Measurements from ENCODE around the gene EFTUD2. TPM values are rescaled to one million over a fixed set of nuclear protein-coding genes. Genes with fewer than 3 reads are reported as not detected.

The EFTUD2 gene
- total RNA-seq, 1 experiment from 2014 or later = 162 TPM

- CTCF ChIA-PET = interaction anchor here (1.3 to 8.0 kb wide), 2 partner anchors 15 to 86 kb away, joined by 4 to 103 read pairs; no protein-coding TSS in a partner anchor
- H3K4me3 Mint-ChIP-seq = no peak overlapping the region
- TF ChIP-seq ARID4B (CRISPR knock-in tag; IDR thresholded peaks at IDR 0.05; ENCODE audit: borderline replicate concordance) (no peak), ETV6 (CRISPR knock-in tag; IDR thresholded peaks at IDR 0.05) (no peak), PRDM15 (CRISPR knock-in tag; IDR thresholded peaks at IDR 0.05) (no peak), RELA (CRISPR knock-in tag; IDR thresholded peaks at IDR 0.05; ENCODE audit: borderline replicate concordance) (no peak), ESRRA (CRISPR knock-in tag; IDR thresholded peaks at IDR 0.05; ENCODE audit: borderline replicate concordance) (no peak), ELF4 (CRISPR knock-in tag; IDR thresholded peaks at IDR 0.05; ENCODE audit: low read depth) (no peak), ZNF281 (CRISPR knock-in tag; IDR thresholded peaks at IDR 0.05) (no peak), PRRX2 (CRISPR knock-in tag; IDR thresholded peaks at IDR 0.05) (no peak), IRF1 (CRISPR knock-in tag; IDR thresholded peaks at IDR 0.05) (no peak), ZNF219 (CRISPR knock-in tag; IDR thresholded peaks at IDR 0.05; ENCODE audit: borderline replicate concordance) (no peak)
- H3K27ac Mint-ChIP-seq = no peak overlapping the region
- H3K9me3 Mint-ChIP-seq = no peaks in the 10 kb centered on the region
- no peaks in the 10 kb centered on the region for H3K4me1 Mint-ChIP-seq
- DNase-seq (ENCODE audit: low spot score) (no peak), ATAC-seq (no peak)
- peaks cover 63% of the 10 kb centered on the region for H3K36me3 Mint-ChIP-seq
- H3K27me3 Mint-ChIP-seq (ENCODE audit: low read depth) = no peaks in the 10 kb centered on the region
- POLR2A ChIA-PET = no interaction called here
These were observed 36.0 kb downstream of the EFTUD2 start for GRCh38 chr17:44863061-44863918.

GRCh38 chr17:44862278-44862914 lies 36.8 kb downstream of the EFTUD2 start:
- ATAC-seq = no peak
- Mint-ChIP-seq H3K27me3 (ENCODE audit: low read depth) (no peaks in the 10 kb centered on the region), H3K27ac (no peak overlapping the region), H3K4me3 (no peak overlapping the region), H3K4me1 (no peaks in the 10 kb centered on the region), H3K36me3 (peaks cover 57% of the 10 kb centered on the region), H3K9me3 (no peaks in the 10 kb centered on the region)
- no peak for DNase-seq (ENCODE audit: low spot score)
- no peak for TF ChIP-seq ELF4 (CRISPR knock-in tag; IDR thresholded peaks at IDR 0.05; ENCODE audit: low read depth)
- no peak for TF ChIP-seq NFYB (CRISPR knock-in tag; conservative IDR thresholded peaks at IDR 0.05; ENCODE audit: low read depth)
- TF ChIP-seq TEAD1 (CRISPR knock-in tag; IDR thresholded peaks at IDR 0.05) = no peak
- no peak for TF ChIP-seq GRHL2 (CRISPR knock-in tag; IDR thresholded peaks at IDR 0.05; ENCODE audit: insufficient replicate concordance, severe bottlenecking)
- POLR2A ChIA-PET = no interaction called here
- CTCF ChIA-PET = interaction anchor here (8.0 kb wide), 1 partner anchor 85 kb away, joined by 103 read pairs; no protein-coding TSS in a partner anchor

Data from WTC11 (cell line).